GM19397 (cell line): ENCODE data around the gene TAAR1.
"Not testable (repeated sequence)": the region's sequence is repeated elsewhere in the genome, so short reads cannot be mapped to it uniquely, and the experiment has no call there.

Experiments used
- ATAC-seq: cut with Tn5 transposase; IDR thresholded peaks from one replicate; pipeline ENCODE4 v1.9.1; 2021; ENCODE audit warnings: mild to moderate bottlenecking, moderate library complexity; ENCODE audit not compliant: unreplicated experiment

Gene TAAR1

GRCh38 chr6:132663661-132664060 lies 4.7 kb upstream of the TAAR1 start:
- no peak for ATAC-seq

DNA sequence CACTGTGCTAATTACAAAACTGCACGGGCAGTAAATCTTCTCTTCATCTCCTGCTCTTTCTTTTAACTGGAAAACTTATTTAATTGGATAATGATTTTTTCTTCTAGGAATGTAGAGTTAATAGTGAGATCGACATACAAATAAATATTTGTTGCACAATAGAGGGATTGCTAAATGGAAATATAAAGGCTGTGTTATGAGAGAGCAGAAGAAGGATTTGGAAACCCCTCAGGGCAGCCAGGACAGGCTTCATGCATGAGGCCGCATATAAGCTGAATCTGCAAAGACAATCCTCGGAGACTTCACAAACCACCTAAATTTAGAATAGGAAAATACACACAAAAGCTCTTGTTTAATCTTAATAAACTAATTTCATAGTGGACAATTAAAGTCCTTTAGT lies 2.9 kb upstream of the TAAR1 start:
- ATAC-seq = no peak

DNA sequence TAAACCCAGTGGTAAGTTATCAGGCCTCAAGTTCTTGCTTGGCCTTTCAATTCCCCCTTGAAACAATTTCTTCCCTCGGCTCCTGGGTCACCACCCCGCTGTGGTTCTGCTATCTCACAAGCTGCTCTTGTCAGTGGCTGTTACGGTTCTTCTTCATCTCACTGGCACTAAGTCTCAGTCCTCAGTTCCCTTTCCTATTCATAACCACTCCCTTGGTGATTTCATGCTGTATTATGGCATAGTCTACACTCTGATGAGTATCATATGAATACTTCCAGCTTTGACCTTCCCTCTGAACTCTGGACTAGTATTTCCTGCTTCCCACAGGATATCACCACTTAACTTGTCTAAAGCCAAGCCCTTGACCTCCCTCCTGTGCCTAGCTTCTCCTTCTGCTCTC lies 7.9 kb downstream of the TAAR1 start:
- peak; percentile 44 for ATAC-seq

DNA sequence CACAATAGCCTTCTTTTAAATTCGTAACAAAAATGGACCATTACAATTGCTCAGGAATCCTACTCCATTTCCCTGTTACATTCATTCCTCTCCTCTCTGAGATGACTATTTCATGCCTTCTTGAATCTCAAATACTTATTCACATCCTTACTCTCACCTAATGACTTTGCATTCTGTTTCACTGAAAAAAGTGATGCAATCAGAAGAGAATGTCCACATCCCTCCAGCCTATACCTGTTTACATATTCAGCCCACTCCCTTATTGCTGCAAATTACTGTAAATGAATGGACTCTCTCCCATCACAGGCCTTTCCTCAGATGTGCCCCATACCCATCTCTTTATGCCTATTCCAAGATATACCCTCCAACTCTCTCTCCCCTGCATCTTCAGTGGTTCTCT lies 8.6 kb downstream of the TAAR1 start:
- ATAC-seq = no peak

DNA sequence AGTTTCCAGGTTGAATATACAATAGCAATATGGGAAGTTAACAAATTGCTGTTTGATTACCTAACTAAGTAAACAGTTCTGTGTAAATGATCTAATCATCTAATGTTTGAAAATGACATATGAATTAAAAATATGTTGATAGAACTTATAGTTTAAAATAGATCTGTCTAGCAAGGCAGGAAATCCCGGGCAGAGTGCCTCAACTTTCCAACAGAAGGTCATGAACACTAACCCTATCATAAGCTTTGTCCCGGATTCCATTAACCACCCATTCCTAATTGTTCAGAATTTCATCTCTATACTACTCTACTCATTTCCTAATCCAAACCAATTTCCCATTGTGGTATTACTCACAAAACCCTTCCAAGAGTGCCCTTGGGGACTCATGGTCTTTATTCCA lies 10.2 kb downstream of the TAAR1 start:
- no peak for ATAC-seq

DNA sequence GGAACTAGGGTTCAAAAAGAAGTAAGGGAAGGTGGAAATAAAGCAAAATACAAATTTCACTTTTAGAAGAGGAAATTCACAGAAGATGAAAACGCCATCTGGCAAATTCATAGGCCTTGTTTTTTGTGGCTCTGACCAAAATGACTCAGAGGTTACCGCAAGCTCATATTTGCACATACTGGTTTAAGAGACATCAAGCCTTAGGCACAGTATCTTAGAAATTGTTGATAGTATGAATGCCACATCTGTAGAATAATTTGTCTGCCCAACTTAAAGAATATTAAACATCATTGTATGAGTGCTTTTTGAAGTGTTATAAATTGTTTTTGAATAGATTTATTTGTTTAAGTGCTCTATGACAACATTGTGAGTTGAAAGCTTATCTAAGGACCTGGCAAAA lies 10.6 kb downstream of the TAAR1 start:
- ATAC-seq = no peak

- no peak for ATAC-seq
Observed at GRCh38 chr6:132643547-132643946, 15.4 kb downstream of the TAAR1 start.

- ATAC-seq = not testable (repeated sequence)
Observed at GRCh38 chr6:132637135-132637534, 21.8 kb downstream of the TAAR1 start.

DNA sequence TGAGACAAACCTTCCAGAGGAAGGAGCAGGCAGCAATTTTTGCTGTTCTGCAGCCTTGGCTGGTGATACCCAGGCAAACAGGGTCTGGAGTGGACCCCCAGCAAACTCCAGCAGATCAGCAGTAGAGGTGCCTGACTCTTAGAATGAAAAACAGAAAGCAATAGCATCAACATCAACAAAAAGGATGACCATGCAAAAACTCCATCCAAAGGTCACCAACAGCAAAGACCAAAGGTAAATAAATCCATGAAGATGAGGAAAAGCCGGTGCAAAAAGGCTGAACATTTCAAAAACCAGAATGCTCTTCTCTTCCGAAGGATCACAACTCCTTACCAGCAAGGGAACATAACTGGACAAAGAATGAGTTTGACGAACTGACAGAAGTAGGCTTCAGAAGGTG lies 23.1 kb downstream of the TAAR1 start:
- not testable (repeated sequence) for ATAC-seq

- not testable (repeated sequence) for ATAC-seq
Observed at GRCh38 chr6:132635288-132635687, 23.7 kb downstream of the TAAR1 start.

- no peak for ATAC-seq
Observed at GRCh38 chr6:132634796-132635195, 24.2 kb downstream of the TAAR1 start.

DNA sequence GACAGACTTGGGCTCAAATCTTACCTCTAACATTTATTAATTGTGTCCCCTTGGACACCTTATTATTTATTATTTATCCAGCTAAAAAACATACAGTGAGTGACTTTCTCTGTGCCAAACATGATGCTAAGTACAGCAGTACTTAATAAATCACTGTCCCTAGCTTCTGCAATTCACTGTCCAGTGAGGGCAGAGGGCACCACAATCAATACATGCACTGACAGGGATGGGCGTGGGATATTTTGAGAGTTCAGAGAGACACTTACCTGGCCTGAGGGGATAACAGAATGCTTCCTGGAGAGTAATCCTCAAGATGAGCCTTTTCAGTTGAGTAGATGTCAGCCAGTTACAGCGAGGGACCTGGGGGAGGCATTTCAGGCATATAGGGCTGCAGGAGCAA lies 25.6 kb downstream of the TAAR1 start:
- no peak for ATAC-seq

GRCh38 chr6:132624175-132624574 lies 34.8 kb downstream of the TAAR1 start, which contains the start of gene TAAR2:
TSS of gene TAAR2 (minus strand) at chr6:132624275. CDS start at chr6:132624275, 0 bp downstream.
- ATAC-seq = no peak

DNA sequence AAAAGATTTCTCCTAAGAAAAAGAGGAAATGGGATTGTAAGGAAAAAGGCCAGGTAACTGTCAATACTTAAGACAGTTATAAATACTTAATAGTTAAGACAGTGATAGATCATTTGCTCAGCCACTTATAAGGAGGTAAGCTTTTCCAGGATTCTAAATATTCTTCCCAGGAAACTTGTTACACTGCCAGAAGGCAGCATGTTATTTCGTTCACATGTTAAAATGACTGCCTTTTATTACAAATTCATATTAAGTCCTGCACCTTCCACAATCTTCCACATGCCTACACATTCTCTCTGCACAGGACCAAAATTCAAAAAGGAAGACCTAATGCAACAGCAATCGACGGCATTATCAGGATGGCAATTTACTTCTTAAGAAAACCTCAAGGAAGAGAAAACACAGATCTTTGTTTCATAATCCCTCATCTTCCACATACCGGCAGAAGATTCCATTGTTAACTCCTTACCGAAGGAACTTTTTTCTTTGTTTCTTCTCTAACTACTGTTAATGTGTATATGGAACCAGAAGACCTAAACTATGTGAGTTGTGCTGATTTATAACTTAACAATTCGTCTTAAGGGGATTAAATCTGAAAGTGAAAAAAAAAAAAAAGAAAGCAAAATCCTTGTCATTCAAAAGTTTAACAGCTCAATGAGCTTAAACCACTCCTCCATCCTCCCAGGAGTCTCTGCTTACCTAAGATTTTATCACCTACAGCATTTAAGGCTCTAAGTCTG lies 35.7 kb downstream of the TAAR1 start:
- ATAC-seq = no peak

DNA sequence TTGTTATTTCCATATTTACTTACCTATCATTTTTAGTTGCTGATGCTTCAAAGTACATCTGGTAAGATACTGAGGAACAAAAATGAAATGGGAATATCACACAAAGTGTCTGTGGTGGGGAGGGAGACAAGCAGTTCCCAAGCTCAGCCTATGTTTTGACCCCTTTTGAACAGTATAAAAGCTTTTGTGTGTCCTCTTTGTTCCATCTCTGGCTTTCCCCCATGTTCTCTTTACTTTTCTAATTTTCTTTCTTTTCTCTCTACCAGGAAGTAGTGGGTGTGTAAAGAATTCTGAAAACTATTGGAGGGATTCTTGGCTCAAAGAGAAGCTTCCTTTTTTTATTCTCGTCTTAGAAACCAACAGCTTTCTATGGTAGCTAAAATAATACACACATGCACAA lies 42.3 kb downstream of the TAAR1 start:
- ATAC-seq = no peak

DNA sequence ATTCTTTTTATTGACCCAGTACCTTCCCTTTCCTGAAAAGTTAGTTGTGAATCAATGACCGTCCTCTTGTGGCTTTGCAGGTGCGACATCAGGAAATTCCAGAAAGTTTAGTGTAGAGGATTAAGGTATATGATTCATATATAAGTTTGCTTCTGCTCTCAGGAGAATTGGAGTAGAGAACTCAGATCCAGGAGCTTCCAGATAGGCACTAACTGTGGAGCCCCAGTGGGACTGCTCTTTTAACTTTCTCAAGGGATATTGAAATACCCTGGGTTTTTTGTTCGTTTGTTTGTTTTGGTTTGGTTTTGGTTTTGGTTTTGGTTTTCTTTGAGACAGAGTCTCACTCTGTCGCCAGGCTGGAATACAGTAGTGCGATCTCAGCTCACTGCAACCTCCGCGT lies 44.4 kb downstream of the TAAR1 start:
- peak; percentile 66 for ATAC-seq

- no peak for ATAC-seq
Observed at GRCh38 chr6:132612449-132613108, 46.4 kb downstream of the TAAR1 start.

- ATAC-seq = no peak
Observed at GRCh38 chr6:132611616-132612015, 47.4 kb downstream of the TAAR1 start.

DNA sequence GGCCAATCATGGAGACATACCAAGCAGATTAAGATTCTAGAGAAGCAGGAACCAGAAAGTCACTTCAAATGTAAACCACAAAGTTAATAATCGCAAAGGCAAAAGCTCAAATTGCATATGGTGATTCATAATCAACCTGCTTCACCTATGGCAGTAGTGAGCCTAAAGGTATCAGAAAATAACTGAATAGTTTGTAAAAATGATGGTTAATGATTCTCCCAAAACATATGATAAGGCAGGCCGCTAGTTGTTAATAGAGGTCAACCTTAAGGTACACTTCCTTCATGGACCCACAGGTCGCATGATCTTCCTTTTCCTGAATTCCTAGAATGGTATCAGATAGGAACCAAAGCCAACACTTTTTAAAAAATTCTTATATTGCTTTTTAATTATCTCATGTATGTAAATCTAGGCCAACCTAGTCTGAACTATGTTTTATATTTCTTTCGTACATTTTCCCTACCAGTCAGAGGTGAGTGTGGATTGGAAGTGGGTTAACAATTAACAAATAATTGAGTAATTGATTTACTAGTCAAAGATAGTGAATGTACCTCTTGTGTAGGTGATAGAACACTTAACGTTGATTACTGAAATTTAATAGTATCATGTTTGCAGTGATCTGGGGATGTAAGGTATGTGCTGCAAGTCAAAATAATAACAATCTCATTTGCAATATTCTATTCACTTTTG lies 51.3 kb downstream of the TAAR1 start:
- ATAC-seq = no peak

DNA sequence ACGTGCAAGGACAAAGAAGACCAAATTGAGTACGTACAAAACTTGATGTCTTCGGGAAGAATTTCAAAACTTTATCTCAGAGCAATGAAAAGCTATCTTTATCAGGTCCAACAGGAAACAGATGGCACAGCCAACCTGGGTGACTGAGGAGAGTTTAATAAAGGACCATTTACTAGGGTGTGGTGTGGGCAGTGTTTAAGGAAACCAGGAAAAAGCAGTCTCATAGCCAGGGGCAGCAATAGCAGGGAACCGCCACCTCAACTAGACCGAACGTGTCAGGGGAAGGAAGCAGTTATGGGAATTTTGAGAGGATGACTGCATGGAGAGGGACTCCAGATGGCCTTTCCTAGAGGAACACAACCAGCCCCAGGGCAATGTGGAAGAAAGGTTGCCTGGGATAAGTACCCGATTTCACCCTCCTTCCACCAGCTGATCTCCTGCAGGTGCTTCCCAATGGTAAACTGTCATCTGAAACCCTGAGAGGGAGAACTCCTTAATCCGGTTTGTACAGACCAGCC lies 54.3 kb downstream of the TAAR1 start:
- no peak for ATAC-seq

DNA sequence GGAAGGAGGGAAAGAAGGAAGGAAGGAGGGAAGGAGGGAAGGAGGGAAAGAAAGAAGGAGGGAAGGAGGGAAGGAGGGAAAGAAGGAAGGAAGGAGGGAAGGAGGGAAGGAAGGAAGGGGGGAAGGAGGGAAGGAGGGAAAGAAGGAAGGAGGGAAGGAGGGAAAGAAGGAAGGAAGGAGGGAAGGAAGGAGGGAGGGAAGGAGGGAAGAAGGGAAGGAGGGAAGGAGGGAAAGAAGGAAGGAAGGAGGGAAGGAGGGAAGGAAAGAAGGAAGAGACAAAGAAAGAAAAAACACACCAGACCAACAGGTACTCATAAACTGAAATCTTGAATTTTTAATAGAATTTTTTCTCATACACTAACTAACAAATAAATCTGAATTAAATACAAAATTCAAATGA lies 58.1 kb downstream of the TAAR1 start:
- not testable (repeated sequence) for ATAC-seq

GRCh38 chr6:132598473-132598872 lies 60.5 kb downstream of the TAAR1 start:
- no peak for ATAC-seq
